SK-N-MC (cell line): ENCODE measurements around the gene RHBDF2.
"Not testable (repeated sequence)": the region's sequence is repeated elsewhere in the genome, so short reads cannot be mapped to it uniquely, and the experiment has no call there.

Source experiments
- EZH2 ChIP-seq: fragments of 200-600 bp; sonication (generic); IDR thresholded peaks from one replicate; pipeline ENCODE4 v1.6.1; 2017; ENCODE audit warnings: antibody characterized with exemption
- FOXP2 ChIP-seq: optimal IDR thresholded peaks from 2 replicates; pipeline ENCODE3; 2011; ENCODE audit warnings: mild to moderate bottlenecking, moderate library complexity; ENCODE audit not compliant: insufficient read depth; ENCODE audit errors: extremely low read length, control extremely low read depth
- POLR2AphosphoS5 ChIP-seq: IDR thresholded peaks from 2 replicates; pipeline ENCODE4 v1.6.1; 2012; ENCODE audit warnings: mild to moderate bottlenecking, low read depth, low read length, borderline replicate concordance

DNA sequence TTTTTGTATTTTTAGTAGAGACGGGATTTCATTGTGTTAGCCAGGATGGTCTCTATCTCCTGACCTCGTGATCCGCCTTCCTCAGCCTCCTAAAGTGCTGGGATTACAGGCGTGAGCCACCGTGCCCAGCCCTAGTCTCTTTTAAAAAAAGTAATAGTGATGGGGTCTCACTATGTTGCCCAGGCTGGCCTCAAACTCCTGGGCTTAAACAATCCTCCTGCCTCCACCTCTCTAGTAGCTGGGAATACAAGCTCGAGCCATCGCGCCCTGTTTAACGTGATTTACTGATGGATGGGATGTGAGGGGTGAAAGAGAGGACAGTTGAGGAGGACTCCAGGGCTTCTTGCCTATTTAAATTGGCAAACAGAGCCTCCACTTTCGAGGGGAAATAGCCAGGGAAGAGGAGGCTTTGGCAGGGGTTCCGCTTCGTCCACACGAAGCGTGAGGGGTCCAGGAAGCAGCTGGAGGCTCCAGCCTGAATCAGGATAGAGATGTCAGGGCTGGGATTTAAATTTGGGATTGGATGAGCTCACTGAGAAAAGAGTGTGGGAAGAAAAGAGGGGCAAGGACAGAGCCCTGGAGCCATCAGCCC is 7.3 kb upstream of the RHBDF2 start:
- not testable (repeated sequence) for TF ChIP-seq POLR2AphosphoS5, EZH2, FOXP2
